Mucosa of descending colon (tissue), 3 donors: Measurements from ENCODE around the gene IGSF21. TPM values are rescaled to one million over a fixed set of nuclear protein-coding genes. Genes with fewer than 3 reads are reported as not detected.

Experiments used
- ATAC-seq: fragments of 200-7000 bp; cut with Tn5 transposase; one replicate; pipeline ENCODE4 v1.9.1; 2020; ENCODE audit warnings: mild to moderate bottlenecking, moderate library complexity
- DNase-seq, 3 donors: peaks; one replicate each; pipeline ENCODE4 v3.0.0-alpha.2; 2020
- H3K36me3 ChIP-seq: fragments of 200-600 bp; one replicate; pipeline ENCODE4 v1.8.0; 2021; ENCODE audit warnings: low read depth, mild to moderate bottlenecking
- H3K4me1 ChIP-seq: fragments of 200-600 bp; one replicate; pipeline ENCODE4 v1.8.0; 2021; ENCODE audit warnings: low read depth, mild to moderate bottlenecking
- H3K4me3 ChIP-seq: fragments of 200-600 bp; one replicate; pipeline ENCODE4 v1.8.0; 2021; ENCODE audit warnings: mild to moderate bottlenecking
- H3K9me3 ChIP-seq: fragments of 200-600 bp; one replicate; pipeline ENCODE4 v1.8.0; 2021; ENCODE audit warnings: mild to moderate bottlenecking
- intact Hi-C, 2 donors: fragments of 100-400 bp; cut with DNase I in 1 of 2; cut with micrococcal nuclease in 1 of 2; formaldehyde crosslinking; loops; one replicate each; pipeline versions ENCODE4 v1.11.0 to v1.11.1; 2022; cut with DNase I, micrococcal nuclease
- total RNA-seq, 3 donors: library from RNA; stranded (reverse); fragmentation: NEBNext Ultra II Directional in 2 of 3; extraction: Animal tissue kit (Norgen Biotek cat#: 25700) in 2 of 3; gene quantifications; one replicate each; pipeline versions ENCODE4 v1.2.1 to v1.2.4, GENCODE V29; 2021 to 2023
- TF ChIP-seq, protein P1 (sequence below): fragments of 200-600 bp; IDR thresholded peaks from one replicate; pipeline ENCODE4 v1.8.0; 2022; ENCODE audit warnings: antibody characterized with exemption, mild to moderate bottlenecking
- donor health status: DM: no; HTN: no; CAD: no; lungs with moderate emphysema.
- donor health status: DM: no; HTN: no; CAD: no.
- donor health status: DM: no; HTN: yes; CAD: no.

IGSF21 gene
- total RNA-seq, 3 donors from 2014 or later = 0.70 to 1.4 (median 0.96) TPM

DNA sequence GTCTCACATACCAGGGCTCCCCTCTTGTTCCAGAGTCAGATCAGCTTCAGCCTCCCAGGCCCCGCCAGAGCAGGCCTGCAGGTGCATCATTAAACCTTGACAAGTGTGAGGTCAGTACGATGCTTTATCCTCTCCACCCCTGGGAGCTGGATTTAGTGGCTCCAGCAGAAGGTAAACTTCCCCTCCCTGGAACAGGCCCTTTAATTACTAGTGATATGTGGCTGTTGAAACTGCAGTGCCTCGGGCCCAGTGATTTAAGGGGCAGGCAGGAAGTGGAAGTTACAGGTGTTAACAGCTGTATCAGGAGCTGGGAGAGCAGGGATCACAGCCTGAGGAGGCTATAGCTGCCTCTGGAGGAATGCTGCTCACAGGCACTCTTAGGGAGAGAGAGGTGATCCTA, 240.8 kb downstream of the IGSF21 start:
- no peaks in the 10 kb centered on the region for H3K36me3 ChIP-seq
- H3K9me3 ChIP-seq = no peaks in the 10 kb centered on the region
- TF ChIP-seq, protein P1, sequence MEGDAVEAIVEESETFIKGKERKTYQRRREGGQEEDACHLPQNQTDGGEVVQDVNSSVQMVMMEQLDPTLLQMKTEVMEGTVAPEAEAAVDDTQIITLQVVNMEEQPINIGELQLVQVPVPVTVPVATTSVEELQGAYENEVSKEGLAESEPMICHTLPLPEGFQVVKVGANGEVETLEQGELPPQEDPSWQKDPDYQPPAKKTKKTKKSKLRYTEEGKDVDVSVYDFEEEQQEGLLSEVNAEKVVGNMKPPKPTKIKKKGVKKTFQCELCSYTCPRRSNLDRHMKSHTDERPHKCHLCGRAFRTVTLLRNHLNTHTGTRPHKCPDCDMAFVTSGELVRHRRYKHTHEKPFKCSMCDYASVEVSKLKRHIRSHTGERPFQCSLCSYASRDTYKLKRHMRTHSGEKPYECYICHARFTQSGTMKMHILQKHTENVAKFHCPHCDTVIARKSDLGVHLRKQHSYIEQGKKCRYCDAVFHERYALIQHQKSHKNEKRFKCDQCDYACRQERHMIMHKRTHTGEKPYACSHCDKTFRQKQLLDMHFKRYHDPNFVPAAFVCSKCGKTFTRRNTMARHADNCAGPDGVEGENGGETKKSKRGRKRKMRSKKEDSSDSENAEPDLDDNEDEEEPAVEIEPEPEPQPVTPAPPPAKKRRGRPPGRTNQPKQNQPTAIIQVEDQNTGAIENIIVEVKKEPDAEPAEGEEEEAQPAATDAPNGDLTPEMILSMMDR = no peak
- no peak for ATAC-seq
- DNase-seq = no peak
- H3K4me3 ChIP-seq = no peak overlapping the region
- intact Hi-C loops = no loop called here
- no peaks in the 10 kb centered on the region for H3K4me1 ChIP-seq

DNA sequence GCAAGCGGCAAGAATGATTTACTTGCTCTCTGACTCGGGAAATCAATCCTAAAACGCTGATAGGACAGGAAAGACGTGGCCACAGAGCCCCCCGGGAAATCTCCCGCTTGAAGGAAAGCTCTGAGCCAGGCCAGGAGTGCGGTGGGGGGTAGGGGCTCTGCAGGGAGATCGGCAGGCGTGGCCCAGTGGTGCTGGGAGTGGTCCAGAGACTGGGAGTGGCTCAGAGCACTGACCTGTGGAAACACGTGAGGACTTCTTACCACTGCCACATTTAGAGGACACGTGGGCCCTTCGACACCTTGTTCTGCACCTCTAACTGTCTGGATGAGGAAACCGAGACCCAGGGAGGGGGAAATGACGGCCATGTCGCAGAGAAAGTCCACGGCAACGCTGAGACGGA, 243.1 kb downstream of the IGSF21 start:
- Histone ChIP-seq H3K4me3 (no peak overlapping the region), H3K36me3 (no peaks in the 10 kb centered on the region), H3K9me3 (no peaks in the 10 kb centered on the region), H3K4me1 (no peaks in the 10 kb centered on the region)
- intact Hi-C loops = no loop called here
- ATAC-seq (no peak), DNase-seq (no peak)
- TF ChIP-seq, protein P1 = no peak

DNA sequence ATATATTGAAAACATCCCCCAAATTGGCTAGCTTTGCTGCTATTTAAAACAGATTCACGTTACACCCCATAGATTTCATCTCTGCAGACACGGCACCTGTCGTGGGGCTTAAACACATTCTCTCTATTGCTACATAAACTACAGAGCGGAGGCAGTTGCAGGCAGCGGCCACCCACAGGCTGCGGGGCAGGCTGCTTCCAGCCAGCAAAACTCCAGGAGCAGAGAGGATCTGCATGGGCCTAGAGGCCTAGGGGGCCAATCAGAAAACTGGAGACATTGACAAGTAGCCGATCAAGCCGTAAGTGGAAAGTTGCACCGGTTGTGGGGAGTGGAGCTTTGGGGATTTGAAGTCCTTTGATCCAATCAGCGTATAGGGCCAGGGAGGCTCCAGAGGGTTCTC, 244.1 kb downstream of the IGSF21 start:
- Histone ChIP-seq H3K4me1 (no peaks in the 10 kb centered on the region), H3K9me3 (no peaks in the 10 kb centered on the region), H3K36me3 (no peaks in the 10 kb centered on the region), H3K4me3 (no peak overlapping the region)
- DNase-seq (no peak), ATAC-seq (no peak)
- TF ChIP-seq, protein P1 = no peak
- intact Hi-C loops = no loop called here

DNA sequence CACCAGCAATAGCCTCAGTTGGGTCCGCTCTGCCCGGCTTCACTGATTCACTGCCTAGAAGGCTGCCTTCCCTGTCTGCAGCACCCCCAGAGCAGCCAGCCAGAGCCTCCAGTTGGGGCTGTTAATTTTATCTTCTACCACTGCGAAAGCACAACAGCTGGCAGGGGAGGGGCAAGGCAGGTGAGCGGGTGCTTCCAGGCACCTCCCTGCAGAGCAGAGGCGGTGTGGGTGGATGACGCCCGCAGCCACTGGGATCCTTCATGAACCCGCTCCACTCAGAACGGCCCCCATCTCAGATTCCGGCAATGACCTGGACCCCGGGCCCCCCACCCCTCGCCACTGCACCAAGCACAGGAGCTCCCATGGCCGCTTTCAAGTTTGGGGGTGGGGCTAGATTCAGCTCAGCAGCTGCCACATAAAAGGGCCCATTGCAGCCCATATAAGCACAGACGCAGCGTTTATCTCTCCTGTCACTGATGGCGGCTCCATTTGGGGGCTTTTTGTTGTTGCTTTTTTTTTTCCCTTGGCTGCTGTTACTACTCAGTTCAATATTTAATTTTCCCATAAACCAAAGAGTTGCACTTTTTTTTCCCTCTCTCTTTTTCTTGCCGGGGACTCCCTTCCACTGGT, 245.2 kb downstream of the IGSF21 start:
- DNase-seq = peak in 2 of 3 donors; percentile 36 to 43

DNA sequence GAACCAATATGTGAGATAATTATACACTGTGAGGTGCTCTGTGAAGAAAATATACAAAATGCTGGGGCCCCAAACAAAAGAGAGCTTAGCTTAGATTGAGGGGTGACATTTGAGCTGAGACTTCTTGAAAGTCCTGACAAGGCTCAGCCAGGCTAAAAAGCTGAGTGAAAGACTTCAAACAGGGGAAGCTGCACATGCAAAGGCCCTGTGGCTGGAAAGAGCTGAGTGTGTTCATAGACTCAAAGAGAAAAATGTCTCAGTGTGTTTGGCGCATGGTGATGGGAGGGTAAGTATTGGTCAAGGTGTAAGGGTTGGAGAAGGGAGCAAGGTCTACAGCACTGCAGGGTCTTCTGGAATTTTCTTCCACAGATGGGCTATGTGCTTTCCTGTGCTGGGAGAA, 245.9 kb downstream of the IGSF21 start:
- TF ChIP-seq, protein P1 = no peak
- no peaks in the 10 kb centered on the region for H3K36me3 ChIP-seq
- H3K4me1 ChIP-seq = no peaks in the 10 kb centered on the region
- H3K9me3 ChIP-seq = no peaks in the 10 kb centered on the region
- intact Hi-C loops = no loop called here
- H3K4me3 ChIP-seq = no peak overlapping the region
- DNase-seq (no peak), ATAC-seq (no peak)

More for the DNA sequence above, 245.2 kb downstream of the IGSF21 start:
- Histone ChIP-seq H3K4me3 (no peak overlapping the region), H3K4me1 (no peaks in the 10 kb centered on the region), H3K36me3 (no peaks in the 10 kb centered on the region), H3K9me3 (no peaks in the 10 kb centered on the region)
- ATAC-seq = peak; percentile 51
- intact Hi-C loops = no loop called here
- TF ChIP-seq, protein P1 = no peak

DNA sequence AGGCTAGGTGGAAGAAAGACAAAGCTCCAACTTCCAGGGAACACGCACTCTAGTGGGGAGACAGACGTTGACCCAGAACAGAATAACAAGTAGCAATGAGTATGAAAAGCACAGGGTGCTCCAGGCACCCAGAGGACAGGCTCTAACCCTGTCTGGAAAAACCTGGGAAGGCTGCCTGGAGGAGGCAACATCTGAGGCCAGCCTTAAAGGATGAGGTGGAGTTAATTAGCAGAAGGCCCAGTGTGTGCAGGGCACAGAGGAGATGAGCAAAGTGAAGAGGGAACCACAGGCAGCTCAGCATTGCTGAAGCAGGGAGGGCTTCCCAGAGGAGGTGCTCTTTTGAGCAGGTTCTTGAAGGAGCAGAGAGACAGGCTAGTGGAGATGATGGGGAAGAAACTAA, 246.4 kb downstream of the IGSF21 start:
- no peak overlapping the region for H3K4me3 ChIP-seq
- H3K4me1 ChIP-seq = no peaks in the 10 kb centered on the region
- intact Hi-C loops = no loop called here
- no peaks in the 10 kb centered on the region for H3K9me3 ChIP-seq
- DNase-seq (no peak), ATAC-seq (no peak)
- no peaks in the 10 kb centered on the region for H3K36me3 ChIP-seq
- TF ChIP-seq, protein P1 = no peak
